ENCODE measurements around the gene ZBTB7C.

ZBTB7C gene

GRCh38 chr18:48206887-48207286 lies 202.3 kb downstream of the ZBTB7C start:
- no peak for DNase-seq

GRCh38 chr18:48203961-48204666 lies 205.1 kb downstream of the ZBTB7C start:
- no peak for DNase-seq

GRCh38 chr18:48203288-48203945 lies 205.8 kb downstream of the ZBTB7C start:
- no peak for DNase-seq

GRCh38 chr18:48202350-48203260 lies 206.6 kb downstream of the ZBTB7C start:
- no peak for DNase-seq

- DNase-seq = no peak
These were observed 207.2 kb downstream of the ZBTB7C start for GRCh38 chr18:48202006-48202348.

GRCh38 chr18:48201337-48202005 lies 207.7 kb downstream of the ZBTB7C start:
- no peak for DNase-seq

- no peak for DNase-seq
These were observed 208.4 kb downstream of the ZBTB7C start for GRCh38 chr18:48200631-48201336.

- DNase-seq = no peak
These were observed 209.8 kb downstream of the ZBTB7C start for GRCh38 chr18:48199399-48199798.

- no peak for DNase-seq
These were observed 211.4 kb downstream of the ZBTB7C start for GRCh38 chr18:48197819-48198218.

GRCh38 chr18:48195787-48196186 lies 213.4 kb downstream of the ZBTB7C start:
- DNase-seq = no peak

GRCh38 chr18:48194591-48195181 lies 214.5 kb downstream of the ZBTB7C start:
- no peak for DNase-seq

- DNase-seq = no peak
These were observed 215.4 kb downstream of the ZBTB7C start for GRCh38 chr18:48193521-48194492.

GRCh38 chr18:48192542-48192941 lies 216.6 kb downstream of the ZBTB7C start:
- no peak for DNase-seq

GRCh38 chr18:48191494-48191893 lies 217.7 kb downstream of the ZBTB7C start:
- DNase-seq = no peak

GRCh38 chr18:48190994-48191393 lies 218.2 kb downstream of the ZBTB7C start:
- no peak for DNase-seq

GRCh38 chr18:48188609-48189008 lies 220.6 kb downstream of the ZBTB7C start:
- DNase-seq = no peak

- DNase-seq = no peak
These were observed 222.3 kb downstream of the ZBTB7C start for GRCh38 chr18:48186861-48187260.

GRCh38 chr18:48186131-48186766 lies 222.9 kb downstream of the ZBTB7C start:
- no peak for DNase-seq

GRCh38 chr18:48184118-48184517 lies 225.1 kb downstream of the ZBTB7C start:
- no peak for DNase-seq

GRCh38 chr18:48183613-48184012 lies 225.6 kb downstream of the ZBTB7C start:
- no peak for DNase-seq

Measured in stimulated activated naive CD4-positive, alpha-beta T cell (primary cell).